H7 (cell line): ENCODE data around the gene FRMD4B. TPM values are rescaled to one million over a fixed set of nuclear protein-coding genes. Genes with fewer than 3 reads are reported as not detected.
A peak's percentile ranks its signal among the peaks of the same experiment; 100 is the strongest.

Experiments used
- DNase-seq: peaks from one replicate; pipeline ENCODE4 v3.0.0; 2012
- H3K27me3 ChIP-seq: 2 replicates; pipeline ENCODE4 v1.6.0; 2011; ENCODE audit warnings: mild to moderate bottlenecking, low read length; ENCODE audit not compliant: control insufficient read depth, insufficient read depth
- H3K36me3 ChIP-seq: replicated peaks from 2 replicates; pipeline ENCODE4 v1.5.1; 2011; ENCODE audit warnings: low read length; ENCODE audit not compliant: control insufficient read depth, insufficient read depth
- H3K4me3 ChIP-seq: 2 replicates; pipeline ENCODE4 v1.5.1; 2011; ENCODE audit warnings: low read depth, mild to moderate bottlenecking, control low read depth, low read length, moderate library complexity; ENCODE audit not compliant: insufficient read depth
- total RNA-seq: library from RNA; depleted of rRNA; stranded (reverse); fragments of >200 nt; shearing (Covaris generic); gene quantifications from 2 replicates; pipeline ENCODE4 v1.2.3, GENCODE V29; 2014

The FRMD4B gene
- total RNA-seq, 1 experiment from 2014 or later = 1.0 TPM

- no peaks in the 10 kb centered on the region for H3K27me3 ChIP-seq
- no peaks in the 10 kb centered on the region for H3K36me3 ChIP-seq
- no peak for DNase-seq
These were observed 206.0 kb downstream of the FRMD4B start for GRCh38 chr3:69179740-69180372.

GRCh38 chr3:69178838-69179739 is 206.8 kb downstream of the FRMD4B start:
- Histone ChIP-seq H3K27me3 (no peaks in the 10 kb centered on the region), H3K36me3 (no peaks in the 10 kb centered on the region), H3K4me3 (no peak overlapping the region)
- DNase-seq = no peak

More at GRCh38 chr3:69179740-69180372, 206.0 kb downstream of the FRMD4B start:
- H3K4me3 ChIP-seq = no peak overlapping the region

- no peaks in the 10 kb centered on the region for H3K36me3 ChIP-seq
- no peak for DNase-seq
- no peak overlapping the region for H3K4me3 ChIP-seq
- H3K27me3 ChIP-seq = no peaks in the 10 kb centered on the region
These were observed 207.8 kb downstream of the FRMD4B start for GRCh38 chr3:69178082-69178481.

DNA sequence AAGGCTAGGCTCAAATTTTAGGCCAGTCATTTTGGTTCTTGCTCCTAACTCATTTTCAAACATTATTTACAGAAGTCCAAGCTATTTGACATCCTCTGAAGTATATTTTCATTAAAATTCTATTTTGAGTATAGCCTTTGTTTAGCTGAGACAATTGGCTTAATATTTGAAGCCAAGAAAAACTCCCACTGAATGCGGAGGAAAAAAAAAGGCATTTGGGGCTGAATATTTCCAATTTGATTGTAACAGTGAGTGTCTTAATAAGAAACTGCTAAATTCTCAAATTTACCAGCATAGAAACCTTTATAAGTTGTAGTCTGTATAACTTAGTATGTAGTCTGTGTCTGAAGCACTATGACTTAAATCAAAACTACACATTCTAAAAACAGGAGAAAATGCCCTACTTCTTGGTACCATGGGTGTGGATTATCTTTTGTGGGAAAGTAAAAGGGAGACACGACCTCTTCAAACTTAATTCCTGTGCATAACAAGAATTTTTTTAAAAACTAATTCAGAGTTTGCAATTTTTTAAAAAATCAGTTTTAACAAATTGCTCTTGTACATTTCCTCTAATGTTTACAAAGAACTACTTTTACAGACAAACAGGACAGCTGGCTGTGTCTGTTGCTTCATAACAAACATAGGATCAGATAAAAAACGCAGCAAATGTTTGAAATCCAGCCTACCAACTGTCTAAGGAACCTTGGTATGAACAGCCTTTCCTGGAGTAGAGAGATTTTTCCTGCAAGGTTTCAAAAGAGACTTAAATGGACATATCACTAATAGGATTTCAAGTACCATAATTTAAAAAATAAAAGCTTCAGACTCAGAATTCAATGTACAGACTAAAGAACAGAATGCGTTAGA is 210.8 kb downstream of the FRMD4B start:
- H3K27me3 ChIP-seq = no peaks in the 10 kb centered on the region
- H3K4me3 ChIP-seq = no peak overlapping the region
- no peak for DNase-seq
- H3K36me3 ChIP-seq = no peaks in the 10 kb centered on the region

DNA sequence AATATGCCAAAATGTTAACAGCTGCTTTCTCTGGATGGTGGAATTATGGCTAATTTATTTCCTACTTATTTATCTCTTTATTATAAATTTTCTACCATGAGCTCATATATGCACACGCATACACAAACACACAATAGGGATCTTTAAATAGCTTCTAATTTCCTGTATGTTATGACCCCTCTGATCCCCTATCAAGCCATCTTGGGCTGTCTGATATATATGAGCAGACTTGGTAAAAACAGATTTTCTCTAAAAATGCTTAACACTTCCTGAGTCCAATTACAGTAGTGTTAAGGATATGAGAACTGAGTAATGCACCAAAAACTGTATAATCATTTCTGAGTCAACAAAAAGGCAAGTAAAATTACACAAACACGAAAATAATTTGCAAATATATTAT is 211.4 kb downstream of the FRMD4B start:
- H3K27me3 ChIP-seq = no peaks in the 10 kb centered on the region
- H3K4me3 ChIP-seq = no peak overlapping the region
- no peak for DNase-seq
- H3K36me3 ChIP-seq = no peaks in the 10 kb centered on the region

DNA sequence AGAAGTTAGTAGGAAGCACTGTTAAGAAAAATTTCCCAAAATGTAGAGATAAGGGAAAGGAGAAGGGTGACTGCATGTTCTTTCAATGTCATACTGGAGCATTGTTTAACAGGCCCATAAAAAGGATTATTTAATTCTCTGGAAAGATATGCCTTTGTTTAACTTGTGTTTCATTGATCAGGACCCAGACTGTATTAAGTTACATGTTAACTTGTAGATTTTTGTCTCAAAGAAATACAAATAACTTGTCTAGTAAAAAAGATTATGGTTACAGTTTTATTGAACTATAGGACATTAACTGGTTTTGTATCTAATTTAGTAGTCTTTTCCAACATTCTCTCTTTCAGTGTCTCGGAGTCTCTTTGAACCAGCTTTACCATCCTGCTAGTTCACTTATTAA is 213.8 kb downstream of the FRMD4B start:
- DNase-seq = no peak
- Histone ChIP-seq H3K27me3 (no peaks in the 10 kb centered on the region), H3K4me3 (no peak overlapping the region), H3K36me3 (no peaks in the 10 kb centered on the region)

DNA sequence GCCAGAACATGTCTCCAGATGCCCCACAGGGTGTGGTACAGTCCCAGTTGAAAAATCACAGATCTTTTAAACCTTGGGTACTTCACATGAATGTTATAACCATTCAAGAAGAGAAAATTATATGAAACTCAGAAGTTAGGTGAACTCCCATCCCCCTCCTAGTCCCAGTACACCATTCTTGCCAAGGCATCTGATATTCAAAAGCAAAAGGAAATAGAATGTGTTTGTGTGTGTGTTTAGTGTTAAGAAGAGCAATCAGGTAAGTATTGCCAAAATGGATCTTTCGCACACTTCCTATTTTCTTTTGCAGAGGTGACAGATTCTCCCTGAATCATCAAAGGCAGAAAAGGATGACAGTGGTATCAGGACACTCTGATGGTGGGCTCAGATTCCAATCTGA is 219.4 kb downstream of the FRMD4B start:
- Histone ChIP-seq H3K27me3 (no peaks in the 10 kb centered on the region), H3K4me3 (no peak overlapping the region), H3K36me3 (no peaks in the 10 kb centered on the region)
- no peak for DNase-seq

DNA sequence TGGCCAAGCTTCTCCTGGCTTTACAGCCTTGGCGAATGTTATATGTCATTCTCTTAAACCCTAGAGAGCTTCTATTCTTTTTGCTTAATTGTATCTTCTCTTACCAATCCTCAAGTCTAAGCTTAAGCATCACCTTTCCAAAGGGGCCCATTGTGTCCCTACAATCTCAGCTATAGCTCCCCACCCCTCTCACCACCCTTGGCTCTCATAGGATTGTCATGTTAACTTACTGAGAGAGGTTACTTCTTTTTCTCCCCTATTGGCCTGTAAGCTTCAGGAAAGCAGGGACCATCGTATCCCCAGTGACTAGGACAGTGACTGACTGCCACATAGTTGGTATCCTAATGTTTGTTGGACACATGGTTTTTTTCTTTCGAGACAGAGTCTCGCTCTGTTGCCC is 220.1 kb downstream of the FRMD4B start:
- Histone ChIP-seq H3K4me3 (no peak overlapping the region), H3K36me3 (no peaks in the 10 kb centered on the region), H3K27me3 (no peaks in the 10 kb centered on the region)
- DNase-seq = no peak

- no peaks in the 10 kb centered on the region for H3K36me3 ChIP-seq
- no peak for DNase-seq
- H3K4me3 ChIP-seq = no peak overlapping the region
- no peaks in the 10 kb centered on the region for H3K27me3 ChIP-seq
These were observed 221.6 kb downstream of the FRMD4B start for GRCh38 chr3:69164296-69164695.

DNA sequence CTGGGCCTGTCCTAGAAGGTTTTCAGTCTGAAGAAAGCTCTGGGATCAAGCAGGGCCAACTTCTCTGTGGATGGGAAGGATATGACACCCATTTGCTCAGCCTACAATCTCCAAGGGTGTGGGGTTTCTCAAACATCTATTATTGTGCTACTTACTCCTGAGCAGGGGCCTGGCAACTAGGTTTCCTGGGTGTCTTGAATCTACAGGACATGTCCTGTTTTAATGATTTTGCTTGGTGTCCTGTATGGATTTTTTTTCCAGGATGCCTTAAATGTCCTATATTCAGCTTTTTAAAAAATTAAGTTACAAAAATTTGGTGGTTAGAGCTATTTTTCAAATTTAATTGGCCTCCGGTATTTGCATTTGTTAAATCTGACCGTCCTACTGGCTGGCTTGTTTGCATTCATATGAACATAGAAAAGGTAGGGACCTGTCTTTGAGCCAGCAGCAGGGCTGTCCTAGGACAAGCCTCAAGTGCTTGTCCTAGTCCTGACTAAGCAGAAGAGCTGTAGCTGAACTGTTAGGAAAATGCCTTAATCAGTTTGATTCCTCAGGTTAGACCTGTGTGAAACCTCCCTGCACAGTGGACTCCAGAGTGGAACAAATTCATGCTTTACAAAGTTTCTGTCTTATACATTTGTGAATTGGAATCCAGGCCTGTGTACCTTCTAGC is 223.4 kb downstream of the FRMD4B start:
- no peak overlapping the region for H3K4me3 ChIP-seq
- no peaks in the 10 kb centered on the region; the same call in 1 of the 2 replicates for H3K27me3 ChIP-seq
- H3K36me3 ChIP-seq = no peaks in the 10 kb centered on the region
- no peak for DNase-seq

DNA sequence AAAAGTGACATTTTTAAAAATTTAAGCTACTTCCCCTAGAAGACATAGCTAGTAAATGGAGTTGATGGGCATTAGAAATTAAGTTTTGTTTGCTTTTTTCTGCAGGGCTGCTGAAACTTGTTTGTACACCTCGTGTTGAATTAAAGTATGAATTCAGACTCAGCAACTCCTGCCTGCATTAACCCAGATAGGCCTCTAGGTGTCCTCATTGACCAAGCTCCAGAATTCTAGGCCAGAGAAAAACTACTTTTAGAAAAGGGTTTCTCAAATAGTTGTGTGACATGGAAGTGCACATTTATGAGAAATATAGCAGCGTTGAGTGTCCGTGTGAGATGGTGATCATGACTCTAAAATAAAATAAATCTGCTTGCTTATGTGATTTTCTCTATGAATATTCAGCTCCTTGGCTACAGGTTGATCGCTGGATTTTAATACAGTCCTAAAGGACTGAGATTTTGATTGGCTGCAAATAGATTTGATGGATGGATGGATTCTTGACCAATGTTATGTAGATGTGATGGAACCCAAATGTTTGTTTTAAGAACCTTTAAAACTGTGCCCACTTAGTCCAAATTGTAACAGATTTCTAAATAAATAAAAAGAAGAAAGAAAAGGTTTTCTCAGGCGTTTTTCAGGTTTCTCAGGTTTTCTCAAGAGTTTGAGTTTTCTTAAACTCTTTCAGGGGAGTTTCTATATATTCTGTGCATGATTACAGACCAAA is 224.1 kb downstream of the FRMD4B start:
- no peak overlapping the region for H3K4me3 ChIP-seq
- peak; percentile 34 for DNase-seq
- H3K36me3 ChIP-seq = no peaks in the 10 kb centered on the region
- H3K27me3 ChIP-seq = no peaks in the 10 kb centered on the region; the same call in 1 of the 2 replicates

- Histone ChIP-seq H3K4me3 (no peak overlapping the region), H3K36me3 (no peaks in the 10 kb centered on the region), H3K27me3 (no peaks in the 10 kb centered on the region; the same call in 1 of the 2 replicates)
- no peak for DNase-seq
These were observed 225.4 kb downstream of the FRMD4B start for GRCh38 chr3:69160525-69160924.

DNA sequence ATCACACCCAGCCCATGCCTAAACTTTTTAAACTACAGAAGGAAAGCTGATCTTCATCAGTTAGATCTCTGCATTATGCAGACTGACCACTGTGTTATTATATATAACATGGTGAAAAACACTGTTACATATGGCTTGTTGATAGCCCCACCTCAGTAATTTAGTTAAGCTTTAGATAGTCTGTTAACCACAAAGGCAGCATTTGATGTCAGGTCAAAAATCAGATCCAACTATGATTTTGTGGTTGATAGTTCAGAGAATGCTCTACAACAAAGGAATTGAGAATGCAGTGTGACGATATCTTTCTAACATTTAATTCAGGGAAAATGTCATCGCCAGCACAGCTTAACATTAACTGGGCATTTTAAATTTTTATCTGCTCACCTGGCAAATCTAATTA is 225.8 kb downstream of the FRMD4B start:
- Histone ChIP-seq H3K36me3 (no peaks in the 10 kb centered on the region), H3K4me3 (no peak overlapping the region), H3K27me3 (no peaks in the 10 kb centered on the region; the same call in 1 of the 2 replicates)
- no peak for DNase-seq
